ENCODE results near the gene ARHGEF10L.

DNA sequence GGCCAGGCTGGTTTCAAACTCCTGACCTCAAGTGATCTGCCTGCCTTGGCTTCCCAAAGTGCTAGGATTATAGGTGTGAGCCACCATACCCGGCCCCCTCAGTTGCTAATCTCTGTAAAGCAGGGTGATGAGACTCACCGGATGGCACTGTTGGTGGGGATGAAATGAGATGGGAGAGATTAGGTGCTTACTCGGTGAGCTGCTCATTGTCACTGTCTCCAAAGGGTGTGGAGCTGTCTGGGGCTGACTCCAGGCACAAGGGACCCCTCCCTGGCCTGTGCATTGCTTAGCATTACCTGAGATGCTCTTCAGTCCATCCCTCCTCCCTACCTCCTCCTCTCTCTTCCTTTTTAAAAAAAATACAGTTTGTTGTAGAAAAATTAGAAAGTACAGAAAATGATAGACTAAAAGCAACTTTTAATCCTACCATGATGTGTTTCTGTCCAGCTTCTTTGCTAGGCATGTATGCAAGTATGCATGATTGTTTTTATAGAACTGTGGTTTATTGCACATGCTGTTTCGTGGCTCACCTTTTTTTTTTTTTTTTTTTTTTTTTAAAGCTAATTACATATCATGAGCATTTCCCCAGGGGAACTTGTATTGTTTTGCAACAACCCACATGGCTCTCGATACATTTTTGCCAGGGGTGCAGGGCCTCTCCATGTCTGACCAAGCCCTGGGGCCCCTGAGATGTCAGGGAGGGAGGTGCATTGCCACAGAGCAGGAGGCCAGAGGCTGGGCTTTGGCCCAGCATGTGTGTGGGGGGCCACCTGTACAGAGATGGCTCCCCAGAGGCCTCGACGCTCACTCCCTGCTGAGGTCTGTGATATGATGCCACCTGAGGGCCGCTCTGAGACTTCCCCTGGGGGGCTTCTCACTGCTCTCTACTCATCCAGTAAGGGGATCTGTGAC is 55.4 kb downstream of the ARHGEF10L start:
- TF ChIP-seq EZH2 (IDR thresholded peaks at IDR 0.05; ENCODE audit: borderline replicate concordance, low read depth, low read length, poor library complexity, severe bottlenecking) (no peak), CTCF (conservative IDR thresholded peaks at IDR 0.05; ENCODE audit: low read depth, low read length) (no peak)
